PC-9 (cell line): Measurements from ENCODE around the gene RHEX.

Experiments
- EZH2 ChIP-seq: fragments of 200-600 bp; sonication (generic); IDR thresholded peaks from 2 replicates; pipeline ENCODE4 v1.8.0; 2017; ENCODE audit warnings: antibody characterized with exemption, low read depth
- TF ChIP-seq, protein P1 (sequence below): fragments of 200-600 bp; sonication (generic); conservative IDR thresholded peaks from 2 replicates; pipeline ENCODE4 v1.6.1; 2017; ENCODE audit warnings: mixed run types, antibody characterized with exemption, mild to moderate bottlenecking, moderate library complexity

GRCh38 chr1:206005234-206005633 lies 47.7 kb upstream of the RHEX start:
- TF ChIP-seq EZH2: no peak
- TF ChIP-seq, protein P1, sequence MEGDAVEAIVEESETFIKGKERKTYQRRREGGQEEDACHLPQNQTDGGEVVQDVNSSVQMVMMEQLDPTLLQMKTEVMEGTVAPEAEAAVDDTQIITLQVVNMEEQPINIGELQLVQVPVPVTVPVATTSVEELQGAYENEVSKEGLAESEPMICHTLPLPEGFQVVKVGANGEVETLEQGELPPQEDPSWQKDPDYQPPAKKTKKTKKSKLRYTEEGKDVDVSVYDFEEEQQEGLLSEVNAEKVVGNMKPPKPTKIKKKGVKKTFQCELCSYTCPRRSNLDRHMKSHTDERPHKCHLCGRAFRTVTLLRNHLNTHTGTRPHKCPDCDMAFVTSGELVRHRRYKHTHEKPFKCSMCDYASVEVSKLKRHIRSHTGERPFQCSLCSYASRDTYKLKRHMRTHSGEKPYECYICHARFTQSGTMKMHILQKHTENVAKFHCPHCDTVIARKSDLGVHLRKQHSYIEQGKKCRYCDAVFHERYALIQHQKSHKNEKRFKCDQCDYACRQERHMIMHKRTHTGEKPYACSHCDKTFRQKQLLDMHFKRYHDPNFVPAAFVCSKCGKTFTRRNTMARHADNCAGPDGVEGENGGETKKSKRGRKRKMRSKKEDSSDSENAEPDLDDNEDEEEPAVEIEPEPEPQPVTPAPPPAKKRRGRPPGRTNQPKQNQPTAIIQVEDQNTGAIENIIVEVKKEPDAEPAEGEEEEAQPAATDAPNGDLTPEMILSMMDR: no peak
